HS-5 (cell line): ENCODE measurements around the gene CDKN1C.

Experiments
- DNase-seq: peaks from one replicate; pipeline ENCODE4 v3.0.0-alpha.2; 2012; ENCODE audit warnings: low read depth

The CDKN1C gene

GRCh38 chr11:2846470-2846869 is 39.1 kb downstream of the CDKN1C start:
- no peak for DNase-seq

DNA sequence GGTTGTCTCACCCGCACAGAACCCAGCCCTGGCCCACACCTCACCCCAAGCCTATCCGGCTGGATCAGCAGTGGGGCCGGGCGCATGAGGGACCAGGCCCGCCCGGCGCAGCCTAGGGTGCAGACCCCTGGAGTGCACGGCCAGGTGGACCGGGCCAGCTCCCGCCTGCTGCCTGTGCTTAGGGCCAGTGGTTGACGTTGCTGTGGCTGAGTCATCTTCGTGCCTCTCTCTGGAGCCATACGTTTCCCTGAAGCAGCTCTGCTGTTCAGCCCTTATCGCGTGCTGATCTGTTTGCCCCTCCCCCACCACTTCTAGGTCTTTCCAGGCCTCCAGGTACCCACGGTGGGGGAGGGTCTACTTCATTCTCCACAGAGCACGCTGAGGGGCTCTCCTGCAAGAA is 39.5 kb downstream of the CDKN1C start:
- DNase-seq = no peak

DNA sequence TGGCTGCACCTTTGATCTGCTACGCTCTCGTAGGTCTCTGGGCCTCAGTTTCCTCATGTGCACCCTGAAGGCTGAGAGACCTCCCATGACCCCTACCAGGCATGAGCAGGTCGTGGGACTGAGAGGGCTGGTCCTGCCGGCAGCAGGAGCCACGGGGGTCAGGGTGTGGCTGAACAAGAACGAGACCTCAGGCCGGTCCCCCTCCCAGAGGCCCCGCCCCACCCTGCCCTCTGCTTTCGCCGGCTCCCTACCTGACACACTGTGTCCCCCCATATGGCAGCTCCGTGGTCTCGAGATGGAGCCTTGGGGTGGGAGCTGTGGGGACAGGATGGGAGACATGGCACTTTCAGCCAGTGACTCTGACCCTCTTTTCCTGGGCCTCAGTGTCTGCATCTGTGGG is 40.6 kb downstream of the CDKN1C start:
- DNase-seq = no peak

GRCh38 chr11:2844116-2844842 is 41.3 kb downstream of the CDKN1C start:
- no peak for DNase-seq

GRCh38 chr11:2843551-2843950 is 42.0 kb downstream of the CDKN1C start:
- DNase-seq = no peak

DNA sequence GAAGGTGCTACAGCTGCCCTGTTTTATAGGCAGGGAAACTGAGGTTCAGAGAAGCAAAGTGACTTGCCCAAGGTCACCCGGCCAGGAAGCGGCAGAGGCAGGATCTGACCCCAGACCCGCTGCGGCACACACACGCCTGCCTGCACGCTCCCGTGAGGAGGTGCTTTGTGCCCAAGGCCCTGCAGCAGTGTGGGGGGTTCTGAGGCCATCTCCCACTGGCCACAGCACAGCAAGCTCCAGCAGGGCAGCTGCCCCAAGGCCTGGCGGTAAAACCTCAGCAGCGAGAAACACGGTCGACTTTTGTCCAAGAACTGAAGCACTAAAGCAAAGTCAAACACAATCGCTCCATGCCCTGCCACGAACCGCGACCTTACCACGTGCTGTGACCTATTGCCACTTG is 42.7 kb downstream of the CDKN1C start:
- no peak for DNase-seq

- DNase-seq = no peak
Observed at GRCh38 chr11:2841411-2842190, 44.0 kb downstream of the CDKN1C start.

GRCh38 chr11:2839395-2839943 is 46.1 kb downstream of the CDKN1C start:
- DNase-seq = no peak

- DNase-seq = no peak
Observed at GRCh38 chr11:2838676-2839294, 46.8 kb downstream of the CDKN1C start.

DNA sequence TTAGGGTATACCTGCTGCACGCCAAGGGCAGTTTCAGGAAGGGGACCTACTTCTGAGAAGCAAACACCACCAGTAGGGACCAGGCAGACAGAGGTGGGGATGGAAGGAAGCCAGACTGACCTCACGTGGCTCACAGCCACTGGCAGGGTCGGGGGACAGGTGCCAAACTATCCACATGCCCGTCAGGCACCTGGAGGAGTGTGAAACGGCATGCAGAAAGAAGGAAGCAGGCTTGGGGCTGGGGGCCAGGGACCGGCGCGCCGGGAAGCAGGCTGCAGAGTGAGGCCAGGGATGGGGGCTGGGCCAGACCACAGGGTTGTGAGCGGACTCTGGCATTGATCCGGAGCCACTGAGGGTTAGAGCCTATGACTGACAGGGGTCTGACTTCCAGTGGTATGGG is 47.5 kb downstream of the CDKN1C start:
- no peak for DNase-seq

DNA sequence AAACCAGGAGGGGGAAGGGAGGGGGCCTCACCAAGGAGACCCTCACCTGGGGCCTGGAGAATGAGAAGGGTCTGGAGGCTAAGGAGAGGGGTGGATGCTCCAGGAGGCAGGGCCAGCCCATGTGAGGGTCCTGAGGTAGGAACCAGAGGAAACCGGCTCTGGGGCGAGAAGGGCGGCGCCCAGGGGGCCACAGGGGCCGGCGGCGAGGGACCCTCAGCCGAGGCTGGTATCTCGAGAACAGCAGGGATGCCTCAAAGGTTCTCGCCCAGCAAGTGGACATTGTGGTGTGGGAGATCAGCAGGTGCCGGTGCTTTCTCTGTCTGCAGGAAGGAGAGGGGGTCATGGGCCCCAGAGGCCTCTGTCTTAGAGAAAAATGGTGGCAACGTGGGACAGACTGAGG is 47.9 kb downstream of the CDKN1C start:
- no peak for DNase-seq

DNA sequence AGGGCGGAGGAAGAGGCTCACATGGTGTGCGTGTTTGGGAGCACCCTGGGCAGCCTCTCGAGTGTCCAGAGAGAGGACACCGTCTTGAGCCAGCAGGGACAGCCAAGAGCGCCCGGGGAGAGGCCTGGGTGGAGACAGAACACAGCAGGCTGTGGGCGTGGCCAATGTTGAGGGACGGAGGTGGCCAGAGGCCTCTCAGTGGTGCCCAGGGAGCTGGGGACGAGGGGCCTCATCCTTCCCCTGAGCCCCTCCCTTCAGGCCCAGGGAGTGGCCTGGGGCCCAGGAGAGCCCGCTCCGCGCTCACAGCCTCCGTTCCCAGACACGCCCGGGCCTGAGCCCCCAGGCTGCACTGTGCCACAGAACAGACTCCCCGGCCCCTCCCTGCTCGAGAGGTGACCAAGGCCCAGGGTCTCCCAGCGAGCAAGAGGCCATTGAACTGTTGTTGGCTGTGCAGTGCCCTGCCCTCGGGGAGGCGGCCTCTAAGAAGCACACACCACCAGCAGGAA is 48.4 kb downstream of the CDKN1C start:
- DNase-seq = no peak

- DNase-seq = no peak
Observed at GRCh38 chr11:2836315-2837095, 49.1 kb downstream of the CDKN1C start.

- no peak for DNase-seq
Observed at GRCh38 chr11:2835751-2836150, 49.8 kb downstream of the CDKN1C start.

DNA sequence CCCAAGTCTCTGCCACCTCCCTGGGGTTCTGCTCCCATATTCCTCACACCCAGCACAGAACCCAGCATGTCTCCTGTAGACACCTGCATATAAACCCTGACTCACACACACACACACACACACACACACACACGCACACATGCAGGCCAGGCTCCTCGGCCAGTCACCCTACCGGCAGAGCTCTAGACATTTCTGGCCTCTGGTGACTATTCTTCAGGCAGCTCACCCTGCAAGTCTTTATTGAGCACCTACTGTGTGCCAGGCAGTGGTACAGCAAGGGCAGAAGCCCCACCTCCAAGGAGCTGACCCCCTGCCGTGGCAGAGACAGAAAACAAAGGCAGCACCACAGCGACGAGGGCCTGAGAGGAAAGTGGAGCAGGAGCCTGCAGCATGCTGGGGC is 50.3 kb downstream of the CDKN1C start:
- no peak for DNase-seq

- DNase-seq = no peak
Observed at GRCh38 chr11:2834503-2835273, 50.9 kb downstream of the CDKN1C start.

GRCh38 chr11:2833716-2834502 is 51.7 kb downstream of the CDKN1C start:
- no peak for DNase-seq
